ENCODE measurements around the gene ENTREP1. TPM values are rescaled to one million over a fixed set of nuclear protein-coding genes. Genes with fewer than 3 reads are reported as not detected.

ENTREP1 gene
- total RNA-seq, 4 donors from 2014 or later, result 0.70 to 19.8 (median 3.5) TPM

GRCh38 chr9:69332067-69332685, 7.2 kb downstream of the ENTREP1 start:
- no peak for DNase-seq
- Histone ChIP-seq H3K36me3 (no peaks in the 10 kb centered on the region), H3K27ac (no peak overlapping the region), H3K27me3 (no peaks in the 10 kb centered on the region), H3K4me1 (no peaks in the 10 kb centered on the region), H3K9me3 (no peaks in the 10 kb centered on the region), H3K4me3 (no peak overlapping the region)
- TF ChIP-seq POLR2A (IDR thresholded peaks at IDR 0.05) (no peak), CTCF (IDR thresholded peaks at IDR 0.05) (no peak)

GRCh38 chr9:69333716-69334115, 8.7 kb downstream of the ENTREP1 start:
- H3K27me3 ChIP-seq, result no peaks in the 10 kb centered on the region
- no peak for DNase-seq
- H3K9me3 ChIP-seq, result no peaks in the 10 kb centered on the region
- H3K4me3 ChIP-seq, result no peak overlapping the region
- H3K4me1 ChIP-seq, result no peaks in the 10 kb centered on the region
- no peak overlapping the region for H3K27ac ChIP-seq
- no peaks in the 10 kb centered on the region for H3K36me3 ChIP-seq
- no peak for TF ChIP-seq CTCF (IDR thresholded peaks at IDR 0.05)
- no peak for TF ChIP-seq POLR2A (IDR thresholded peaks at IDR 0.05)

GRCh38 chr9:69334317-69334716, 9.3 kb downstream of the ENTREP1 start:
- no peaks in the 10 kb centered on the region for H3K27me3 ChIP-seq
- H3K36me3 ChIP-seq, result no peaks in the 10 kb centered on the region
- H3K4me3 ChIP-seq, result no peak overlapping the region
- DNase-seq, result no peak
- no peaks in the 10 kb centered on the region for H3K9me3 ChIP-seq
- H3K4me1 ChIP-seq, result no peaks in the 10 kb centered on the region
- TF ChIP-seq POLR2A (IDR thresholded peaks at IDR 0.05) (no peak), CTCF (IDR thresholded peaks at IDR 0.05) (no peak)
- no peak overlapping the region for H3K27ac ChIP-seq

DNA sequence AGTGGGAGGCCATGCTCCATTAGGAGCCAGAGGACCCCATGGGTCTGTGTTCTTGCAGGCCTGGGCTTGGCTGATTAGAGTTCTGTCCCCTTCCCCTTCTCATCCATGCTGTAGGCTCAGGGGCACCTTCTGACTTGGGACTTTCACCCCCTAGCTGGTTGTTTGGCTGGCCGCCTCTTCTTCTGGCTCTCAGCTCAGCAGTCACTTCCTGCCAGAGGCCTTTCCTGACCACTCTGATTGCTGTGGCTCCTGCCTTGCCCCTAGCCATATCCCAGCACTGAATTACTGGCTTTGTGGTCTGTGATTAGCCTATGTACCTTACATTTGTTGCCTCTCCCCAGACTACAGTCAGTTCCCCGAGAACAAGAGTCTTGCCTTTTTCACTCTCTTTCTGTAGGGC, 14.6 kb downstream of the ENTREP1 start:
- no peak overlapping the region for H3K4me3 ChIP-seq
- no peaks in the 10 kb centered on the region for H3K9me3 ChIP-seq
- no peak overlapping the region for H3K27ac ChIP-seq
- no peak for DNase-seq
- H3K27me3 ChIP-seq, result no peaks in the 10 kb centered on the region
- TF ChIP-seq CTCF (IDR thresholded peaks at IDR 0.05) (no peak), POLR2A (IDR thresholded peaks at IDR 0.05) (no peak)
- H3K4me1 ChIP-seq, result no peaks in the 10 kb centered on the region
- H3K36me3 ChIP-seq, result no peaks in the 10 kb centered on the region

DNA sequence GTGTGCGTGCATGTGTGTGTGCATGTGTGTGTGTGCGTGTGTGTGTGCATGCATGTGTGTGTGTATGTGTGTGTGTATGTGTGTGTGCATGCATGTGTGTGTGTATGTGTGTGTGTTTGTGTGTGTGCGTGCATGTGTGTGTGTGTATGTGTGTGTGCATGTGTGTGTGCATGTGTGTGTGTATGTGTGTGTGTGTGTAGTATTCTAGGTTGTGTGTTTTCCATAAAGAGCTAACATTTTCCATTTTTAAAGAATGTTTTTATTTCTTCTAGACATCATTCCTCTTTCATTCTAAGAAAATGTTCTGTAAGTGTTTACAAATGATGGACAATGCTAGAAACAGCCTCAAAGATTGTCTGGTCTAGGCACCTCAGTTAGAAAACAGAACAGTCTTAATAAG, 15.6 kb downstream of the ENTREP1 start:
- no peaks in the 10 kb centered on the region for H3K9me3 ChIP-seq
- H3K36me3 ChIP-seq, result no peaks in the 10 kb centered on the region
- no peak for DNase-seq
- no peak overlapping the region for H3K4me3 ChIP-seq
- H3K4me1 ChIP-seq, result no peaks in the 10 kb centered on the region
- no peak overlapping the region for H3K27ac ChIP-seq
- TF ChIP-seq CTCF (IDR thresholded peaks at IDR 0.05), result no peak
- no peak for TF ChIP-seq POLR2A (IDR thresholded peaks at IDR 0.05)
- H3K27me3 ChIP-seq, result no peaks in the 10 kb centered on the region

GRCh38 chr9:69342769-69343168, 17.8 kb downstream of the ENTREP1 start:
- TF ChIP-seq CTCF (IDR thresholded peaks at IDR 0.05), result no peak
- no peak for TF ChIP-seq POLR2A (IDR thresholded peaks at IDR 0.05)
- Histone ChIP-seq H3K4me1 (no peaks in the 10 kb centered on the region), H3K36me3 (no peaks in the 10 kb centered on the region), H3K27me3 (no peaks in the 10 kb centered on the region), H3K9me3 (no peaks in the 10 kb centered on the region), H3K27ac (no peak overlapping the region), H3K4me3 (no peak overlapping the region)
- DNase-seq, result no peak
